Esophagus muscularis mucosa (tissue), 4 donors: ENCODE results near the gene HNRNPL.

Experiments
- CTCF ChIP-seq, 3 experiments: fragments of 200-600 bp in 2 of 3; fragments of 450-650 bp in 1 of 3; sonication (generic) in 2 of 3; IDR thresholded peaks; one replicate each; pipeline ENCODE4 v1.5.1; 2017 to 2019; ENCODE audit warnings: antibody characterized with exemption in 3 of 3, mild to moderate bottlenecking in 2 of 3, moderate library complexity in 1 of 3
- EP300 ChIP-seq: sonication (generic); formaldehyde crosslinking; IDR thresholded peaks from one replicate; pipeline ENCODE4 v1.6.1; 2017; ENCODE audit warnings: antibody characterized with exemption
- POLR2A ChIP-seq: fragments of 450-650 bp; IDR thresholded peaks from one replicate; pipeline ENCODE4 v1.6.1; 2017; ENCODE audit warnings: antibody characterized with exemption, moderate library complexity, mild to moderate bottlenecking, low read depth
- POLR2AphosphoS5 ChIP-seq, 2 donors: sonication (generic); formaldehyde crosslinking; IDR thresholded peaks; one replicate each; pipeline ENCODE4 v1.6.1; 2017; ENCODE audit warnings: antibody characterized with exemption in 2 of 2

GRCh38 chr19:38850976-38851621, 1.3 kb upstream of the HNRNPL start:
- TF ChIP-seq EP300 (no peak), POLR2A (no peak), CTCF (IDR thresholded peaks at IDR 0.05) (no peak), POLR2AphosphoS5 (IDR thresholded peaks at IDR 0.05) (no peak)
